ENCODE data around the gene COL1A1.

- no peak for TF ChIP-seq NFIC (IDR thresholded peaks at IDR 0.05)
- no peak for TF ChIP-seq FOXM1 (IDR thresholded peaks at IDR 0.05; ENCODE audit: borderline replicate concordance, low read depth)
- TF ChIP-seq CEBPB (IDR thresholded peaks at IDR 0.05): no peak
- no peak for TF ChIP-seq EP300 (IDR thresholded peaks at IDR 0.05; ENCODE audit: borderline replicate concordance)
- no peak for TF ChIP-seq REST (IDR thresholded peaks at IDR 0.05; ENCODE audit: low read depth)
- no peak for TF ChIP-seq TEAD4 (IDR thresholded peaks at IDR 0.05)
- no peak for TF ChIP-seq CREB1 (IDR thresholded peaks at IDR 0.05; ENCODE audit: low read depth)
- no peak for TF ChIP-seq EGR1 (IDR thresholded peaks at IDR 0.05)
- no peak for TF ChIP-seq RAD21 (IDR thresholded peaks at IDR 0.05; ENCODE audit: low read depth)
- TF ChIP-seq MAX (IDR thresholded peaks at IDR 0.05): no peak
- TF ChIP-seq TAF1 (IDR thresholded peaks at IDR 0.05; ENCODE audit: low read depth): no peak
Observed at GRCh38 chr17:50188531-50188920, 12.9 kb downstream of the COL1A1 start.
